Calu3 (cell line): Measurements from ENCODE around the gene PAFAH1B1. TPM values are rescaled to one million over a fixed set of nuclear protein-coding genes. Genes with fewer than 3 reads are reported as not detected.

ENCODE experiments used
- BruUV-seq: library from RNA; stranded (reverse); fragments of 400-500 nt; replicated peaks from 2 replicates; lab custom pipeline; 2021; lab: Mats Ljungman, UMichigan
- CTCF ChIA-PET: fragments of 300-600 bp; sonication (Branson Sonifier 250); formaldehyde crosslinking; loops from one replicate; lab custom pipeline; 2022; ENCODE audit warnings: antibody characterized with exemption; lab: Charles Lee
- DNase-seq: peaks from one replicate; pipeline ENCODE4 v3.0.0; 2022
- H3K27ac Mint-ChIP-seq: one replicate; pipeline ENCODE4 v1.8.0; 2022; ENCODE audit warnings: mixed read lengths; ENCODE audit not compliant: unreplicated experiment
- H3K27me3 Mint-ChIP-seq: one replicate; pipeline ENCODE4 v1.8.0; 2022; ENCODE audit warnings: mixed read lengths; ENCODE audit not compliant: unreplicated experiment
- H3K36me3 Mint-ChIP-seq: one replicate; pipeline ENCODE4 v1.8.0; 2022; ENCODE audit warnings: mild to moderate bottlenecking, moderate library complexity, mixed read lengths; ENCODE audit not compliant: insufficient read depth, unreplicated experiment
- H3K4me1 Mint-ChIP-seq: one replicate; pipeline ENCODE4 v1.8.0; 2022; ENCODE audit warnings: mild to moderate bottlenecking, low read depth, mixed read lengths; ENCODE audit not compliant: unreplicated experiment
- H3K4me3 Mint-ChIP-seq: one replicate; pipeline ENCODE4 v1.8.0; 2022; ENCODE audit warnings: mild to moderate bottlenecking, low read depth, moderate library complexity, mixed read lengths; ENCODE audit not compliant: unreplicated experiment
- H3K9me3 Mint-ChIP-seq: one replicate; pipeline ENCODE4 v1.8.0; 2022; ENCODE audit warnings: low read depth, mixed read lengths; ENCODE audit not compliant: unreplicated experiment
- CTCF ChIP-seq: fragments of 200-600 bp; IDR thresholded peaks from one replicate; pipeline ENCODE4 v1.8.0; 2022; ENCODE audit warnings: antibody characterized with exemption; ENCODE audit not compliant: unreplicated experiment
- intact Hi-C: fragments of 100-400 bp; cut with micrococcal nuclease; formaldehyde crosslinking; loops from one replicate; pipeline ENCODE4 v1.10.0; 2022; ENCODE audit not compliant: unreplicated experiment
- total RNA-seq: library from RNA; stranded (reverse); gene quantifications from 2 replicates; pipeline ENCODE4 v1.2.3, GENCODE V29; 2022

PAFAH1B1 gene
- total RNA-seq, 1 experiment from 2014 or later = 99.8 TPM

GRCh38 chr17:2705888-2706795, 112.7 kb downstream of the PAFAH1B1 start:
- BruUV-seq = no TSS peak
- TF ChIP-seq CTCF = no peak
- no peak overlapping the region for H3K4me3 Mint-ChIP-seq
- H3K27me3 Mint-ChIP-seq = no peaks in the 10 kb centered on the region
- H3K27ac Mint-ChIP-seq = no peak overlapping the region
- no peaks in the 10 kb centered on the region for H3K9me3 Mint-ChIP-seq
- no peak for DNase-seq
- CTCF ChIA-PET = no interaction called here
- peaks cover 40% of the 10 kb centered on the region for H3K36me3 Mint-ChIP-seq
- H3K4me1 Mint-ChIP-seq = peaks cover 21% of the 10 kb centered on the region
- intact Hi-C loops = no loop called here

- no peak overlapping the region for H3K27ac Mint-ChIP-seq
- no peak overlapping the region for H3K4me3 Mint-ChIP-seq
- intact Hi-C loops = no loop called here
- H3K4me1 Mint-ChIP-seq = peaks cover 23% of the 10 kb centered on the region
- no TSS peak for BruUV-seq
- TF ChIP-seq CTCF = no peak
- DNase-seq = no peak
- CTCF ChIA-PET = no interaction called here
- H3K27me3 Mint-ChIP-seq = no peaks in the 10 kb centered on the region
- peaks cover 49% of the 10 kb centered on the region for H3K36me3 Mint-ChIP-seq
- H3K9me3 Mint-ChIP-seq = no peaks in the 10 kb centered on the region
These were observed 113.6 kb downstream of the PAFAH1B1 start for GRCh38 chr17:2706911-2707510.

GRCh38 chr17:2707721-2708584, 114.5 kb downstream of the PAFAH1B1 start:
- peaks cover 30% of the 10 kb centered on the region for H3K4me1 Mint-ChIP-seq
- BruUV-seq = no TSS peak
- no peaks in the 10 kb centered on the region for H3K27me3 Mint-ChIP-seq
- no peaks in the 10 kb centered on the region for H3K9me3 Mint-ChIP-seq
- TF ChIP-seq CTCF = no peak
- CTCF ChIA-PET = no interaction called here
- intact Hi-C loops = no loop called here
- H3K36me3 Mint-ChIP-seq = peaks cover 53% of the 10 kb centered on the region
- peak; percentile 24 for DNase-seq
- H3K4me3 Mint-ChIP-seq = peak overlapping the region; percentile 96
- no peak overlapping the region for H3K27ac Mint-ChIP-seq

GRCh38 chr17:2708585-2709182, 115.2 kb downstream of the PAFAH1B1 start:
- no peak for TF ChIP-seq CTCF
- intact Hi-C loops = no loop called here
- no peaks in the 10 kb centered on the region for H3K27me3 Mint-ChIP-seq
- H3K4me1 Mint-ChIP-seq = peaks cover 30% of the 10 kb centered on the region
- H3K27ac Mint-ChIP-seq = peak overlapping the region; percentile 97
- no peaks in the 10 kb centered on the region for H3K9me3 Mint-ChIP-seq
- peak overlapping the region; percentile 96 for H3K4me3 Mint-ChIP-seq
- CTCF ChIA-PET = interaction anchor here (0.6 kb wide), 1 partner anchor 327 kb away, joined by 5 read pairs; no protein-coding TSS in a partner anchor
- peaks cover 49% of the 10 kb centered on the region for H3K36me3 Mint-ChIP-seq
- no TSS peak for BruUV-seq
- no peak for DNase-seq
